GM12878 (cell line): ENCODE data around the gene CBLN1. TPM values are rescaled to one million over a fixed set of nuclear protein-coding genes. Genes with fewer than 3 reads are reported as not detected.

Experiments used
- ATAC-seq: fragments of 200-7000 bp; cut with Tn5 transposase; 3 replicates; pipeline ENCODE4 v1.9.1; 2020; ENCODE audit warnings: mild to moderate bottlenecking, moderate library complexity
- BruUV-seq: library from RNA; stranded (reverse); fragments of 400-500 nt; replicated peaks from 2 replicates; lab custom pipeline; 2021; lab: Mats Ljungman, UMichigan
- CTCF ChIA-PET: fragments of 300-600 bp; sonication (Branson Sonifier 250); formaldehyde crosslinking; extraction: SDS; loops from one replicate; lab custom pipeline; 2021; ENCODE audit warnings: inconsistent platforms; lab: Yijun Ruan, JAX
- POLR2A ChIA-PET: fragments of 350-600 bp; formaldehyde crosslinking; extraction: SDS; loops from one replicate; lab custom pipeline; 2021; ENCODE audit warnings: inconsistent platforms; lab: Charles Lee
- RAD21 ChIA-PET: fragments of 300-600 bp; sonication (Branson Sonifier 250); formaldehyde crosslinking; loops from one replicate; lab custom pipeline; 2023; ENCODE audit warnings: antibody characterized with exemption; ENCODE audit not compliant: unreplicated experiment; lab: Charles Lee
- SMC1A ChIA-PET: fragments of 300-600 bp; sonication (Branson Sonifier 250); formaldehyde crosslinking; loops from one replicate; lab custom pipeline; 2023; ENCODE audit not compliant: unreplicated experiment, uncharacterized antibody; lab: Charles Lee
- DNase-seq: peaks from one replicate; pipeline ENCODE4 v3.0.0-alpha.2; 2011; ENCODE audit warnings: low read depth, low spot score
- FAIRE-seq: peaks from 3 replicates; lab custom pipeline; 2011; peaks lifted over from hg19 to GRCh38; lab: Jason Lieb, UNC
- H2AFZ ChIP-seq: 2 replicates; pipeline ENCODE4 v1.6.0; 2011; ENCODE audit warnings: low read depth, low read length, control low read depth; ENCODE audit not compliant: control insufficient read depth
- H3K27ac ChIP-seq: 2 replicates; pipeline ENCODE4 v1.5.1; 2011; ENCODE audit warnings: control low read depth; ENCODE audit not compliant: control insufficient read depth, insufficient read depth
- H3K27me3 ChIP-seq, 2 experiments: replicated peaks in 1 of 2; 2 replicates each; pipeline versions ENCODE4 v1.6.0 to v1.6.1; 2011; ENCODE audit warnings: low read length in 1 of 2; ENCODE audit not compliant: control insufficient read depth in 2 of 2, insufficient read depth in 2 of 2
- H3K36me3 ChIP-seq, 2 experiments: 2 replicates each; pipeline ENCODE4 v1.5.1; 2011; ENCODE audit warnings: low read length in 1 of 2; ENCODE audit not compliant: control insufficient read depth in 2 of 2, insufficient read depth in 2 of 2
- H3K4me1 ChIP-seq: 2 replicates; pipeline ENCODE4 v1.6.1; 2011; ENCODE audit warnings: mild to moderate bottlenecking, low read length, moderate library complexity, mixed read lengths; ENCODE audit not compliant: control insufficient read depth, insufficient read depth
- H3K4me2 ChIP-seq: 2 replicates; pipeline ENCODE4 v1.6.0; 2011; ENCODE audit warnings: control low read depth; ENCODE audit not compliant: control insufficient read depth, insufficient read depth
- H3K4me3 ChIP-seq: fragments of 200-600 bp; sonication (generic); 2 replicates; pipeline ENCODE4 v1.5.1; 2016
- H3K79me2 ChIP-seq: 2 replicates; pipeline ENCODE4 v1.6.0; 2011; ENCODE audit warnings: low read length; ENCODE audit not compliant: control insufficient read depth, insufficient read depth
- H3K9ac ChIP-seq: 2 replicates; pipeline ENCODE4 v1.8.0; 2011; ENCODE audit warnings: low read length, control low read depth, mixed read lengths; ENCODE audit not compliant: control insufficient read depth, insufficient read depth
- H3K9me3 ChIP-seq: replicated peaks from 3 replicates; pipeline ENCODE4 v1.5.1; 2011; ENCODE audit warnings: mild to moderate bottlenecking, low read length; ENCODE audit not compliant: control insufficient read depth, insufficient read depth
- H4K20me1 ChIP-seq: 2 replicates; pipeline ENCODE4 v1.6.0; 2011; ENCODE audit not compliant: control insufficient read depth, insufficient read depth
- BCL3 ChIP-seq: IDR thresholded peaks from 2 replicates; pipeline ENCODE4 v1.6.1; 2011; ENCODE audit warnings: borderline replicate concordance, low read depth, mild to moderate bottlenecking, moderate library complexity, low read length; ENCODE audit not compliant: insufficient read depth, poor library complexity, severe bottlenecking
- CBX3 ChIP-seq: fragments of 200-600 bp; sonication (generic); IDR thresholded peaks from 2 replicates; pipeline ENCODE4 v1.6.1; 2016; ENCODE audit warnings: low read depth, borderline replicate concordance
- EZH2 ChIP-seq: IDR thresholded peaks from 2 replicates; pipeline ENCODE4 v1.6.1; 2012; ENCODE audit warnings: low read depth, mild to moderate bottlenecking, control low read depth, inconsistent platforms, low read length, borderline replicate concordance; ENCODE audit not compliant: control insufficient read depth
- IRF3 ChIP-seq: fragments of 450-650 bp; IDR thresholded peaks from 2 replicates; pipeline ENCODE4 v1.6.1; 2014; ENCODE audit warnings: mild to moderate bottlenecking
- NR2F1 ChIP-seq: fragments of 450-650 bp; conservative IDR thresholded peaks from 2 replicates; pipeline ENCODE4 v1.6.1; 2017; ENCODE audit warnings: mild to moderate bottlenecking
- POLR2AphosphoS5 ChIP-seq: IDR thresholded peaks from 2 replicates; pipeline ENCODE4 v1.6.1; 2011; ENCODE audit warnings: mild to moderate bottlenecking, low read length, inconsistent platforms
- POU2F2 ChIP-seq: IDR thresholded peaks from 3 replicates; pipeline ENCODE4 v1.6.1; 2011; ENCODE audit warnings: low read depth, mild to moderate bottlenecking, low read length, borderline replicate concordance
- RAD21 ChIP-seq: IDR thresholded peaks from 2 replicates; pipeline ENCODE4 v1.6.1; 2011; ENCODE audit warnings: mild to moderate bottlenecking, low read depth, low read length, moderate library complexity; ENCODE audit not compliant: insufficient read depth
- RCOR1 ChIP-seq: conservative IDR thresholded peaks from 2 replicates; pipeline ENCODE4 v1.6.1; 2012; ENCODE audit warnings: low read depth, low read length, improper control_type of control experiment
- USF2 ChIP-seq: IDR thresholded peaks from 2 replicates; pipeline ENCODE4 v1.6.1; 2011; ENCODE audit warnings: low read depth, low read length, improper control_type of control experiment, borderline replicate concordance
- YY1 ChIP-seq: IDR thresholded peaks from 2 replicates; pipeline ENCODE4 v1.6.1; 2011; ENCODE audit warnings: low read depth, mild to moderate bottlenecking, low read length
- ZBED1 ChIP-seq: IDR thresholded peaks from 2 replicates; pipeline ENCODE4 v1.6.1; 2016; ENCODE audit warnings: borderline replicate concordance
- WGBS: methylation state at CpG from one replicate; pipeline ENCODE4 v1.1.6; 2016; ENCODE audit warnings: low lambda C conversion rate; ENCODE audit not compliant: insufficient replicate concordance, insufficient coverage; ENCODE audit errors: missing lambda C conversion rate; 5-methylcytosine and 5-hydroxymethylcytosine counted together
- in situ Hi-C: fragments of 300-500 bp; cut with MboI; formaldehyde crosslinking; loops from 9 replicates; pipeline ENCODE4 v1.14.3; 2018; ENCODE audit warnings: mixed read lengths
- intact Hi-C: fragments of 100-400 bp; cut with micrococcal nuclease; formaldehyde crosslinking; loops from one replicate; pipeline ENCODE4 v1.14.2; 2022; ENCODE audit not compliant: unreplicated experiment
- polyA plus RNA-seq, 11 experiments: library from polyadenylated mRNA; depleted of rRNA in 4 of 11; unstranded in 6 of 11; stranded (reverse) in 5 of 11; fragments of >200 nt; fragmentation: Nextera tagmentation in 4 of 11; fragmentation: Illumina TruSeq in 1 of 11; extraction: Ambion mirVana in 4 of 11; extraction: Trizol in 1 of 11; gene quantifications; 1 replicate in 1 of 11; 2 replicates in 10 of 11; pipeline versions ENCODE4 v1.2.1 to v1.2.3, GENCODE V29; 2011 to 2016; ENCODE audit warnings: inconsistent platforms in 2 of 11, missing spikeins in 2 of 11, low read depth in 1 of 11
- total RNA-seq, 4 experiments: library from RNA; depleted of rRNA in 3 of 4; stranded (reverse); fragments of >200 nt in 3 of 4; fragmentation: Illumina TruSeq in 1 of 4; extraction: Trizol in 1 of 4; gene quantifications; 2 replicates each; pipeline versions ENCODE4 v1.2.1 to v1.2.3, GENCODE V29; 2013 to 2021

The CBLN1 gene
- total and polyA plus RNA-seq, 10 of the 15 experiments (the other 5 are each of a cell fraction or from before 2014, with no cell fraction given), result not detected

- no peaks in the 10 kb centered on the region for H3K4me1 ChIP-seq
- H3K9me3 ChIP-seq, result no peaks in the 10 kb centered on the region
- H3K4me2 ChIP-seq, result no peak overlapping the region
- H4K20me1 ChIP-seq, result no peaks in the 10 kb centered on the region
- SMC1A ChIA-PET, result no interaction called here
- no peaks in the 10 kb centered on the region for H3K79me2 ChIP-seq
- in situ Hi-C loops (no loop called here), intact Hi-C loops (no loop called here)
- no peak overlapping the region for H2AFZ ChIP-seq
- H3K9ac ChIP-seq, result no peak overlapping the region
- POLR2A ChIA-PET, result no interaction called here
- DNase-seq, result no peak
- no peak overlapping the region for H3K27ac ChIP-seq
- no peak for ATAC-seq
- FAIRE-seq, result no peak
- no TSS peak for BruUV-seq
- CTCF ChIA-PET, result no interaction called here
- no peak overlapping the region for H3K4me3 ChIP-seq
- H3K27me3 ChIP-seq, result no peaks in the 10 kb centered on the region
- 0% methylated on average over 5 of the region's 5 CpGs for WGBS
- TF ChIP-seq IRF3, result no peak
- TF ChIP-seq USF2, result no peak
- TF ChIP-seq ZBED1, result no peak
- TF ChIP-seq YY1, result no peak
- no peak for TF ChIP-seq CBX3
- TF ChIP-seq NR2F1, result no peak
- TF ChIP-seq BCL3, result no peak
- no peak for TF ChIP-seq POU2F2
- no peak for TF ChIP-seq EZH2
- TF ChIP-seq POLR2AphosphoS5, result no peak
- no peak for TF ChIP-seq RAD21
- no peak for TF ChIP-seq RCOR1
- no peaks in the 10 kb centered on the region for H3K36me3 ChIP-seq
- RAD21 ChIA-PET, result no interaction called here
Measured at GRCh38 chr16:49262501-49262900, 19.1 kb downstream of the CBLN1 start.
